ENCODE results near the gene ZNF501. TPM values are rescaled to one million over a fixed set of nuclear protein-coding genes. Genes with fewer than 3 reads are reported as not detected.

ZNF501 gene
- polyA plus RNA-seq, 4 donors: 11.6 to 12.9 (median 11.9) TPM

Other genes starting within 250 kb of the ZNF501 start
- 10 to 100 TPM; 13.3 to 16.9 (median 16.4) TPM for gene ZKSCAN7, start 174.4 kb upstream of the ZNF501 start, polyA plus RNA-seq (ENCODE audit: insufficient read length in 4 of 4)
- 10 to 100 TPM in 3 of 4 donors, 1 to 10 TPM in 1; 8.8 to 15.7 (median 10.9) TPM for gene ZNF660, start 144.7 kb upstream of the ZNF501 start, polyA plus RNA-seq (ENCODE audit: insufficient read length in 4 of 4)
- 10 to 100 TPM; 28.0 to 37.0 (median 34.2) TPM for gene ZNF197, start 104.6 kb upstream of the ZNF501 start, polyA plus RNA-seq (ENCODE audit: insufficient read length in 4 of 4)
- gene ZNF35, start 80.9 kb upstream of the ZNF501 start, polyA plus RNA-seq (ENCODE audit: insufficient read length in 4 of 4): 10 to 100 TPM in 3 of 4 donors, 1 to 10 TPM in 1; 7.4 to 12.5 (median 11.4) TPM
- 10 to 100 TPM in 3 of 4 donors, 1 to 10 TPM in 1; 8.6 to 18.0 (median 14.1) TPM for gene ZNF502, start 17.0 kb upstream of the ZNF501 start, polyA plus RNA-seq (ENCODE audit: insufficient read length in 4 of 4)
- 10 to 100 TPM; 49.7 to 75.7 (median 60.3) TPM for gene KIAA1143, start 32.0 kb downstream of the ZNF501 start, polyA plus RNA-seq (ENCODE audit: insufficient read length in 4 of 4)
- gene KIF15, start 32.2 kb downstream of the ZNF501 start, polyA plus RNA-seq (ENCODE audit: insufficient read length in 4 of 4): 10 to 100 TPM; 20.8 to 27.2 (median 25.0) TPM
- 10 to 100 TPM; 17.8 to 28.5 (median 27.0) TPM for gene TMEM42, start 132.3 kb downstream of the ZNF501 start, polyA plus RNA-seq (ENCODE audit: insufficient read length in 4 of 4)
- gene TGM4, start 145.0 kb downstream of the ZNF501 start, polyA plus RNA-seq (ENCODE audit: insufficient read length in 4 of 4): under 1 TPM in 3 of 4 donors, not detected in 1; 0.06 to 0.10 (median 0.07) TPM
- gene ZDHHC3, start 246.5 kb downstream of the ZNF501 start, polyA plus RNA-seq (ENCODE audit: insufficient read length in 4 of 4): 10 to 100 TPM; 81.7 to 97.9 (median 84.8) TPM
- 10 to 100 TPM; 41.2 to 54.7 (median 51.5) TPM for gene EXOSC7, start 246.6 kb downstream of the ZNF501 start, polyA plus RNA-seq (ENCODE audit: insufficient read length in 4 of 4)